ENCODE data around the gene MYH9.

Gene MYH9

DNA sequence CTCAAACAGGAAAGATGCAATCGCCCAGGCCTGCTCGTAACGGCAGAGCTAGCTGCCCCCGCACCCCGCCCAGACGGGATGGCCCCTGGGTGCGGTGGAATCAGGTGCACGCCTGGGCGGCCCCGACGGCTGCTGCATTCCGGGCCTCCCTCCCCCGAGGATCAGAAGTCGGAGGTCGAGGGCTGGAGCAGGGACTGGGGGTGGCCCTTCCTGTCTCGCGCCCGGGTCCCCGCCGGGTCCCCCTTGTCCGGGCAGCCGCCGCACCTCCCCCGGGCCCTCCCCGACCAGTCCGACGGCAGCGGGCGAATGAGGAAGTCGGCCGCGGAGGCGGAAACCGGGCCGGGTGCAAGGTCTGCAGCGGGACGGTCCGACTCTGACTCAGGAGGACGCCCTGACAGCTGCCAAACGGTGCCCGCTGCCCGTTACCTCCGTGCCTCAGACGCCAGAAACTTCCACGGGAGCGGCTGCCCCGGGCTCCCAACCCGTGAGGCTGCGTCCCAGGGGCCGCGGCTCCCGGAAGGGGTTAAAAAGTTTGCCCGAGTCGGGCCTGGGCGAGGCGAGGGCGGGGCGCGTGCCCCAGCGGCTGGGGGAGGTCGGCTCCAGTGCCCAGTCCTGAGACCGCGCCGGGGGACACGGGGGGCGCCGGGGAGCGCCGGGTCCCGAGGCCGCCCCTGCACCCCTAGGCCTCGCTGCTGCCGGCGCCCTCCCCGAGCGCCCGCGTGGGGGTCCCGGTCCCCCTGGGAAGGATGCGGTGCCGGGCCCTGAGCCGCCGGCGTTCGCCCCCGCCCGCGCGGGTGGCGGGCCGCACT is 663 bp downstream of the MYH9 start:
- Histone ChIP-seq H3K9me2 (replicated peaks; ENCODE audit: control insufficient read depth, low read length) (no peaks in the 10 kb centered on the region), H3K4me2 (ENCODE audit: low read length) (peak overlapping the region; percentile 97), H3K4me1 (ENCODE audit: control insufficient read depth, low read length) (peaks cover 70% of the 10 kb centered on the region), H3K79me2 (ENCODE audit: control insufficient read depth, low read length) (peaks cover 62% of the 10 kb centered on the region), H3K27ac (ENCODE audit: low read depth, low read length) (peak overlapping the region; percentile 91), H3K36me3 (ENCODE audit: control insufficient read depth, low read length) (peaks cover 33% of the 10 kb centered on the region), H3K4me3 (ENCODE audit: low read length) (peak overlapping the region; percentile 85), H3K9me3 (ENCODE audit: control insufficient read depth, insufficient read depth, low read length) (no peaks in the 10 kb centered on the region), H4K20me1 (ENCODE audit: control insufficient read depth, insufficient read depth, low read depth, low read length) (0 out of 2 replicates have a peak, but pooled peaks cover 4% of the 10 kb centered on the region), H3K27me3 (ENCODE audit: control insufficient read depth, low read length) (no peaks in the 10 kb centered on the region), H3F3A (ENCODE audit: control insufficient read depth, insufficient read depth) (peaks cover 29% of the 10 kb centered on the region)
- TF ChIP-seq EZH2phosphoT487 (IDR thresholded peaks at IDR 0.05; ENCODE audit: borderline replicate concordance, low read length) (no peak), CTCF (IDR thresholded peaks at IDR 0.05; ENCODE audit: low read depth, low read length, poor library complexity, severe bottlenecking) (no peak)

GRCh38 chr22:36386351-36386899 is 1.3 kb downstream of the MYH9 start:
- peak overlapping the region; percentile 91 for H3K27ac ChIP-seq (ENCODE audit: low read depth, low read length)
- peaks cover 68% of the 10 kb centered on the region for H3K79me2 ChIP-seq (ENCODE audit: control insufficient read depth, low read length)
- H3K4me2 ChIP-seq (ENCODE audit: low read length): peak overlapping the region; percentile 97
- H3K9me2 ChIP-seq (replicated peaks; ENCODE audit: control insufficient read depth, low read length): no peaks in the 10 kb centered on the region
- H3K9me3 ChIP-seq (ENCODE audit: control insufficient read depth, insufficient read depth, low read length): no peaks in the 10 kb centered on the region
- H3K4me3 ChIP-seq (ENCODE audit: low read length): peak overlapping the region; percentile 85
- H3K27me3 ChIP-seq (ENCODE audit: control insufficient read depth, low read length): no peaks in the 10 kb centered on the region
- peaks cover 25% of the 10 kb centered on the region for H3F3A ChIP-seq (ENCODE audit: control insufficient read depth, insufficient read depth)
- TF ChIP-seq EZH2phosphoT487 (IDR thresholded peaks at IDR 0.05; ENCODE audit: borderline replicate concordance, low read length) (no peak), CTCF (IDR thresholded peaks at IDR 0.05; ENCODE audit: low read depth, low read length, poor library complexity, severe bottlenecking) (no peak)
- 0 out of 2 replicates have a peak, but pooled peaks cover 4% of the 10 kb centered on the region for H4K20me1 ChIP-seq (ENCODE audit: control insufficient read depth, insufficient read depth, low read depth, low read length)
- H3K4me1 ChIP-seq (ENCODE audit: control insufficient read depth, low read length): peaks cover 72% of the 10 kb centered on the region
- H3K36me3 ChIP-seq (ENCODE audit: control insufficient read depth, low read length): peaks cover 38% of the 10 kb centered on the region

GRCh38 chr22:36385491-36386350 is 2.0 kb downstream of the MYH9 start:
- peaks cover 75% of the 10 kb centered on the region for H3K79me2 ChIP-seq (ENCODE audit: control insufficient read depth, low read length)

More at GRCh38 chr22:36385491-36386350, 2.0 kb downstream of the MYH9 start:
- no peaks in the 10 kb centered on the region for H3K9me3 ChIP-seq (ENCODE audit: control insufficient read depth, insufficient read depth, low read length)
- peak overlapping the region; percentile 85 for H3K4me3 ChIP-seq (ENCODE audit: low read length)
- peaks cover 72% of the 10 kb centered on the region for H3K4me1 ChIP-seq (ENCODE audit: control insufficient read depth, low read length)
- peaks cover 28% of the 10 kb centered on the region for H3F3A ChIP-seq (ENCODE audit: control insufficient read depth, insufficient read depth)
- H3K27me3 ChIP-seq (ENCODE audit: control insufficient read depth, low read length): no peaks in the 10 kb centered on the region
- no peaks in the 10 kb centered on the region for H3K9me2 ChIP-seq (replicated peaks; ENCODE audit: control insufficient read depth, low read length)
- TF ChIP-seq EZH2phosphoT487 (IDR thresholded peaks at IDR 0.05; ENCODE audit: borderline replicate concordance, low read length) (no peak), CTCF (IDR thresholded peaks at IDR 0.05; ENCODE audit: low read depth, low read length, poor library complexity, severe bottlenecking) (no peak)
- peaks cover 45% of the 10 kb centered on the region for H3K36me3 ChIP-seq (ENCODE audit: control insufficient read depth, low read length)
- 0 out of 2 replicates have a peak, but pooled peaks cover 4% of the 10 kb centered on the region for H4K20me1 ChIP-seq (ENCODE audit: control insufficient read depth, insufficient read depth, low read depth, low read length)
- H3K4me2 ChIP-seq (ENCODE audit: low read length): peak overlapping the region; percentile 97
- H3K27ac ChIP-seq (ENCODE audit: low read depth, low read length): peak overlapping the region; percentile 91

Data from DOHH2 (cell line).